Activated CD8-positive, alpha-beta memory T cell treated with anti-CD3 and anti-CD28 coated beads for 36 hours (primary cell): ENCODE results near the gene CD8B. TPM values are rescaled to one million over a fixed set of nuclear protein-coding genes. Genes with fewer than 3 reads are reported as not detected.

Experiments
- total RNA-seq, 2 experiments: library from RNA; stranded (reverse); gene quantifications; one replicate each; pipeline ENCODE4 v1.2.3, GENCODE V29; 2021

Gene CD8B
- total RNA-seq, 2 experiments from 2014 or later: 250 to 251 TPM

Other genes starting within 250 kb of the CD8B start
- gene RNF103, start 238.0 kb downstream of the CD8B start, total RNA-seq: 10 to 100 TPM; 11.6 to 11.8 TPM
- gene RMND5A, start 141.6 kb downstream of the CD8B start, total RNA-seq: 10 to 100 TPM; 55.3 to 55.8 TPM
- gene CD8A, start 71.0 kb downstream of the CD8B start, total RNA-seq: 100 to 1,000 TPM; 433 TPM
- gene RGPD1, start 80.2 kb upstream of the CD8B start, total RNA-seq: 1 to 10 TPM; 2.2 to 3.4 TPM
- gene PLGLB1, start 160.0 kb upstream of the CD8B start, total RNA-seq: 1 to 10 TPM; 2.0 to 3.1 TPM